Activated CD4-positive, alpha-beta T cell treated with anti-CD3 and anti-CD28 coated beads for 4 hours (primary cell): Measurements from ENCODE around the gene KCND3.

Experiments
- DNase-seq, 2 donors: peaks; one replicate each; pipeline ENCODE4 v3.0.0-alpha.2; 2020

Gene KCND3

GRCh38 chr1:111837393-111837792 is 152.1 kb downstream of the KCND3 start:
- no peak for DNase-seq

GRCh38 chr1:111836111-111836510 is 153.4 kb downstream of the KCND3 start:
- DNase-seq: no peak

- no peak for DNase-seq
These were observed 154.0 kb downstream of the KCND3 start for GRCh38 chr1:111835514-111835913.

GRCh38 chr1:111834956-111835355 is 154.5 kb downstream of the KCND3 start:
- no peak for DNase-seq

GRCh38 chr1:111833334-111833733 is 156.1 kb downstream of the KCND3 start:
- DNase-seq: no peak

GRCh38 chr1:111832521-111833155 is 156.8 kb downstream of the KCND3 start:
- DNase-seq: no peak

GRCh38 chr1:111831153-111831552 is 158.3 kb downstream of the KCND3 start:
- no peak for DNase-seq

GRCh38 chr1:111827946-111828345 is 161.5 kb downstream of the KCND3 start:
- DNase-seq: no peak

GRCh38 chr1:111826278-111826677 is 163.2 kb downstream of the KCND3 start:
- no peak for DNase-seq

- DNase-seq: no peak
These were observed 164.3 kb downstream of the KCND3 start for GRCh38 chr1:111825217-111825616.

GRCh38 chr1:111822138-111822537 is 167.3 kb downstream of the KCND3 start:
- DNase-seq: no peak

GRCh38 chr1:111821121-111821745 is 168.2 kb downstream of the KCND3 start:
- no peak for DNase-seq

GRCh38 chr1:111819566-111820263 is 169.8 kb downstream of the KCND3 start:
- DNase-seq: no peak

- DNase-seq: no peak
These were observed 170.9 kb downstream of the KCND3 start for GRCh38 chr1:111818546-111818945.

GRCh38 chr1:111818081-111818480 is 171.4 kb downstream of the KCND3 start:
- no peak for DNase-seq

- no peak for DNase-seq
These were observed 174.8 kb downstream of the KCND3 start for GRCh38 chr1:111814642-111815041.

- no peak for DNase-seq
These were observed 175.2 kb downstream of the KCND3 start for GRCh38 chr1:111814305-111814628.

- DNase-seq: no peak
These were observed 175.8 kb downstream of the KCND3 start for GRCh38 chr1:111813440-111814304.

GRCh38 chr1:111812306-111812705 is 177.2 kb downstream of the KCND3 start:
- no peak for DNase-seq

- no peak for DNase-seq
These were observed 177.6 kb downstream of the KCND3 start for GRCh38 chr1:111811891-111812290.

GRCh38 chr1:111805251-111805650 is 184.2 kb downstream of the KCND3 start:
- DNase-seq: no peak

- no peak for DNase-seq
These were observed 184.7 kb downstream of the KCND3 start for GRCh38 chr1:111804776-111805175.

- no peak for DNase-seq
These were observed 185.5 kb downstream of the KCND3 start for GRCh38 chr1:111803951-111804350.
